Karpas-422 (cell line): ENCODE data around the gene FAM219B. TPM values are rescaled to one million over a fixed set of nuclear protein-coding genes. Genes with fewer than 3 reads are reported as not detected.

Source experiments
- DNase-seq: peaks from one replicate; pipeline ENCODE4 v3.0.0-alpha.2; 2015
- H2AFZ ChIP-seq: fragments of 200-600 bp; sonication (generic); 2 replicates; pipeline ENCODE4 v1.6.1; 2014; ENCODE audit warnings: antibody characterized with exemption, low read length, mixed read lengths
- H3K27ac ChIP-seq: fragments of 200-600 bp; sonication (generic); 2 replicates; pipeline ENCODE4 v1.5.1; 2014; ENCODE audit warnings: mild to moderate bottlenecking, low read length, moderate library complexity
- H3K27me3 ChIP-seq: fragments of 200-600 bp; sonication (generic); 2 replicates; pipeline ENCODE4 v1.6.1; 2014; ENCODE audit warnings: low read length, mixed read lengths
- H3K36me3 ChIP-seq: fragments of 200-600 bp; sonication (generic); 2 replicates; pipeline ENCODE4 v1.6.1; 2014; ENCODE audit warnings: low read length, mixed read lengths; ENCODE audit not compliant: insufficient read depth
- H3K4me1 ChIP-seq: fragments of 200-600 bp; sonication (generic); 2 replicates; pipeline ENCODE4 v1.6.1; 2014; ENCODE audit warnings: mild to moderate bottlenecking, low read length, mixed read lengths
- H3K4me2 ChIP-seq: fragments of 200-600 bp; sonication (generic); 2 replicates; pipeline ENCODE4 v1.6.1; 2014; ENCODE audit warnings: low read length, low read depth, mild to moderate bottlenecking; ENCODE audit not compliant: poor library complexity, severe bottlenecking
- H3K4me3 ChIP-seq: fragments of 200-600 bp; sonication (generic); 2 replicates; pipeline ENCODE4 v1.5.1; 2014; ENCODE audit warnings: mild to moderate bottlenecking, antibody characterized with exemption, low read length, mixed read lengths
- H3K79me2 ChIP-seq: fragments of 200-600 bp; sonication (generic); 2 replicates; pipeline ENCODE4 v1.6.1; 2014; ENCODE audit warnings: mild to moderate bottlenecking, low read length, mixed read lengths
- H3K9ac ChIP-seq: fragments of 200-600 bp; sonication (generic); 2 replicates; pipeline ENCODE4 v1.6.0; 2014; ENCODE audit warnings: low read length
- H3K9me2 ChIP-seq: fragments of 200-600 bp; sonication (generic), shearing (Covaris generic); replicated peaks from 2 replicates; pipeline ENCODE4 v1.6.0; 2014; ENCODE audit warnings: mild to moderate bottlenecking, low read length, moderate library complexity; ENCODE audit not compliant: insufficient read depth
- H3K9me3 ChIP-seq: fragments of 300-700, 200-600 bp; sonication (generic); 2 replicates; pipeline ENCODE4 v1.6.1; 2014; ENCODE audit warnings: low read length, mixed read lengths
- H4K20me1 ChIP-seq: fragments of 200-600 bp; sonication (generic); 2 replicates; pipeline ENCODE4 v1.6.1; 2014; ENCODE audit warnings: mild to moderate bottlenecking, antibody characterized with exemption, low read length, low read depth; ENCODE audit not compliant: insufficient read depth
- total RNA-seq: library from RNA; depleted of rRNA; stranded (reverse); fragments of >200 nt; shearing (Covaris generic); gene quantifications from 2 replicates; pipeline ENCODE4 v1.2.3, GENCODE V29; 2014; ENCODE audit warnings: low replicate concordance; rRNA removed

The FAM219B gene
- total RNA-seq, 1 experiment from 2014 or later: 69.5 TPM

DNA sequence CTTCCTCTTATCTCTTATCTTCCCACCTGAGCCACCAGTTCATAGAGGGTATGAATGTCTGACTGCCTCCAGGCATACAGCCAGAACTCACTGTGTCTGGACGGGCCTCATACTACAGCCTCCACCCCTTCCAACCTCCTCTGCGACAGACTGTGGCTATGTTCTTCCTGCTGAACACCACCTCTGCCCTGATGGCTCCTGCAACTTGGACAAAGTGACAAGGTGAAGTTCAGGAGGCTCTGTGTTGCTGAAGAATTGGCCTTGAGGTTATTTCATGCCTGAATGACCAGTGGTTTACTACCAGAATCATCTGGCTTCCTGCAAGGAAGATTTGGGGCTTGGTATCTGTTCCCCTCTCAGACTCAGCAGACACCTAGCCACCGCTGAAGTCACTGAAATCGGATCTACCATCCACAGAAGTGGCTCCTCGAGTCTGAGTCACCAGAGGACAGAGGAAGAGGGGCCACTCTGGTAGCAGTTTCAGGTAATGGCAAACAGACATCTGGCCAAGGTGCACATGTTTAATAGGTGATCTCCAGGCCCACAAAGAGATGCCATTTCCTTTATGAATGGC lies 49.5 kb downstream of the FAM219B start:
- Histone ChIP-seq H3K4me3 (no peak overlapping the region), H3K36me3 (no peaks in the 10 kb centered on the region; the same call in 1 of the 2 replicates), H2AFZ (no peak overlapping the region), H3K79me2 (peaks cover 47% of the 10 kb centered on the region), H3K4me1 (peaks cover 38% of the 10 kb centered on the region), H4K20me1 (no peaks in the 10 kb centered on the region), H3K4me2 (peak overlapping the region; percentile 40), H3K9me2 (no peaks in the 10 kb centered on the region), H3K27me3 (no peaks in the 10 kb centered on the region), H3K27ac (peak overlapping the region; percentile 80), H3K9ac (peak overlapping the region; percentile 36; the same call in 1 of the 2 replicates), H3K9me3 (no peaks in the 10 kb centered on the region)
- peak; percentile 69 for DNase-seq

- no peaks in the 10 kb centered on the region for H3K9me2 ChIP-seq
- H3K79me2 ChIP-seq: peaks cover 47% of the 10 kb centered on the region
- H3K27me3 ChIP-seq: no peaks in the 10 kb centered on the region
- 0 out of 2 replicates have a peak overlapping the region, but pooled peaks have one; percentile 36 for H3K9ac ChIP-seq
- H3K9me3 ChIP-seq: no peaks in the 10 kb centered on the region
- H3K4me1 ChIP-seq: peaks cover 38% of the 10 kb centered on the region
- no peaks in the 10 kb centered on the region; the same call in 1 of the 2 replicates for H3K36me3 ChIP-seq
- H3K4me3 ChIP-seq: no peak overlapping the region
- H4K20me1 ChIP-seq: no peaks in the 10 kb centered on the region
- no peak overlapping the region for H3K4me2 ChIP-seq
- peak overlapping the region; percentile 80 for H3K27ac ChIP-seq
- no peak for DNase-seq
- no peak overlapping the region for H2AFZ ChIP-seq
These were observed 50.1 kb downstream of the FAM219B start for GRCh38 chr15:74856537-74856936.

- no peak overlapping the region for H3K27ac ChIP-seq
- no peak overlapping the region for H3K9ac ChIP-seq
- H3K27me3 ChIP-seq: no peaks in the 10 kb centered on the region
- H3K36me3 ChIP-seq: no peaks in the 10 kb centered on the region; the same call in 1 of the 2 replicates
- no peak overlapping the region for H3K4me3 ChIP-seq
- H3K4me2 ChIP-seq: no peak overlapping the region
- no peaks in the 10 kb centered on the region for H4K20me1 ChIP-seq
- DNase-seq: no peak
- H3K4me1 ChIP-seq: peaks cover 38% of the 10 kb centered on the region
- H3K9me3 ChIP-seq: no peaks in the 10 kb centered on the region
- H3K79me2 ChIP-seq: peaks cover 42% of the 10 kb centered on the region
- H2AFZ ChIP-seq: no peak overlapping the region
- H3K9me2 ChIP-seq: no peaks in the 10 kb centered on the region
These were observed 50.8 kb downstream of the FAM219B start for GRCh38 chr15:74855857-74856256.

- Histone ChIP-seq H3K4me3 (no peak overlapping the region), H3K9me2 (no peaks in the 10 kb centered on the region), H4K20me1 (no peaks in the 10 kb centered on the region), H3K27me3 (no peaks in the 10 kb centered on the region), H3K4me2 (no peak overlapping the region), H3K9ac (no peak overlapping the region), H3K27ac (no peak overlapping the region), H3K9me3 (no peaks in the 10 kb centered on the region), H2AFZ (no peak overlapping the region), H3K79me2 (peaks cover 35% of the 10 kb centered on the region), H3K4me1 (peaks cover 32% of the 10 kb centered on the region), H3K36me3 (peaks cover 2% of the 10 kb centered on the region)
- DNase-seq: no peak
These were observed 52.1 kb downstream of the FAM219B start for GRCh38 chr15:74854453-74855022.

DNA sequence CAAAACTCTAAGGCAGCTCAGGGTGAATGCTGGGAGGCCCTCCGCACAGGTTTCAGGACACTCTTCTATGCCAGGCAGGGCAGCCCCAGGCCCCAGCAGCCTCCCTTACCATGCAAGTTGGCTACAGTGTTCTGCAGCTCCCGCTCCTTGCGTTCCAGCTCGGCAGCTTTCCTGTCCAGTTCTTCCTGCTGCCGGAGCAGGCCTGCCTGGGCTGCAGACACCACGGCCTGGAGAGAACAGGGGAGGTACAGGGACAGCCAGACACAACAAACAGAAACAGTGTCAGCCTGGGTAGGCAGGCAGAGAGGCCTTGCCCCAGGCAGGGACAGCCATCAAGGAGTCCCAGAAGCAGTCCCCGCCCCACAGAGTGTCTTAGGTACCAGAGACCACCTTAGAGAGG lies 54.7 kb downstream of the FAM219B start:
- Histone ChIP-seq H3K9ac (no peak overlapping the region), H3K4me3 (no peak overlapping the region), H2AFZ (no peak overlapping the region), H3K4me1 (peaks cover 6% of the 10 kb centered on the region), H4K20me1 (no peaks in the 10 kb centered on the region), H3K9me3 (no peaks in the 10 kb centered on the region), H3K4me2 (no peak overlapping the region), H3K27ac (no peak overlapping the region), H3K36me3 (peaks cover 2% of the 10 kb centered on the region), H3K9me2 (no peaks in the 10 kb centered on the region), H3K79me2 (peaks cover 11% of the 10 kb centered on the region), H3K27me3 (no peaks in the 10 kb centered on the region)
- no peak for DNase-seq

DNA sequence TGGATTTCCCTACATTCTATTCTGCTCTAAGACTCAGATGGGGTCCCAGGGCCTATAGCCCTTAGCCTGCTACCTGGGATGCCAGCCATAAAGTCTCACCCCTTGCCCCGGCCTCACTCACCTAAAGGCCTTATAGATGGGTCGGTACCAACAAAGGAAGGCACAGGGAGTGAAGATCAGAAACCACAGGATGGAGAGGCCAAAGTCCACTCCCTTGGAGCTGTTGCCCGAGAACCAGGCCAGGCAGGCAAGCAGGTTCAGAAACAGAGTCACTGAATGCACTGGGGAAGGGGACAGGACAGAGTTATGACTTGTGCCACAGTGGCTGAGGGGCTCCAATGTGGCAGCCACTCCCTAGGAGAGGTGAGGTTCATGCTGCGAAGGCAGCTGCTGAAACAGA lies 56.3 kb downstream of the FAM219B start:
- Histone ChIP-seq H3K9me2 (no peaks in the 10 kb centered on the region), H3K4me1 (peaks cover 3% of the 10 kb centered on the region), H3K9ac (no peak overlapping the region), H2AFZ (no peak overlapping the region), H3K27me3 (no peaks in the 10 kb centered on the region), H3K9me3 (no peaks in the 10 kb centered on the region), H3K79me2 (no peaks in the 10 kb centered on the region), H3K4me2 (no peak overlapping the region), H3K4me3 (no peak overlapping the region), H3K27ac (no peak overlapping the region), H4K20me1 (no peaks in the 10 kb centered on the region), H3K36me3 (peaks cover 5% of the 10 kb centered on the region)
- no peak for DNase-seq

Other genes starting within 250 kb of the FAM219B start
- 14.7 and 19.9 TPM in 2 replicates for gene EDC3, start 210.8 kb downstream of the FAM219B start, total RNA-seq
- not detected in 2 replicates for gene CYP1A1, start 181.3 kb downstream of the FAM219B start, total RNA-seq
- gene CYP1A2, start 158.0 kb downstream of the FAM219B start, total RNA-seq: not detected in 2 replicates
- 172 and 306 TPM in 2 replicates for gene CSK, start 124.8 kb downstream of the FAM219B start, total RNA-seq
- gene LMAN1L, start 94.0 kb downstream of the FAM219B start, total RNA-seq: 3.3 and 4.3 TPM in 2 replicates
- 5.2 and 7.3 TPM in 2 replicates for gene CPLX3, start 80.2 kb downstream of the FAM219B start, total RNA-seq
- 87.3 and 89.6 TPM in 2 replicates for gene ULK3, start 63.7 kb downstream of the FAM219B start, total RNA-seq
- 37.1 and 54.9 TPM in 2 replicates for gene SCAMP2, start 33.5 kb downstream of the FAM219B start, total RNA-seq
- gene MPI, start 16.8 kb downstream of the FAM219B start, total RNA-seq: 73.7 and 78.8 TPM in 2 replicates
- gene COX5A, start 31.2 kb upstream of the FAM219B start, total RNA-seq: 135 and 229 TPM in 2 replicates
- gene RPP25, start 49.9 kb upstream of the FAM219B start, total RNA-seq: 4.1 and 8.1 TPM in 2 replicates
- 46.6 and 54.0 TPM in 2 replicates for gene SCAMP5, start 88.7 kb upstream of the FAM219B start, total RNA-seq
- gene PPCDC, start 116.7 kb upstream of the FAM219B start, total RNA-seq: 19.3 and 30.6 TPM in 2 replicates